ENCODE measurements around the gene SEPHS2.

SEPHS2 gene

DNA sequence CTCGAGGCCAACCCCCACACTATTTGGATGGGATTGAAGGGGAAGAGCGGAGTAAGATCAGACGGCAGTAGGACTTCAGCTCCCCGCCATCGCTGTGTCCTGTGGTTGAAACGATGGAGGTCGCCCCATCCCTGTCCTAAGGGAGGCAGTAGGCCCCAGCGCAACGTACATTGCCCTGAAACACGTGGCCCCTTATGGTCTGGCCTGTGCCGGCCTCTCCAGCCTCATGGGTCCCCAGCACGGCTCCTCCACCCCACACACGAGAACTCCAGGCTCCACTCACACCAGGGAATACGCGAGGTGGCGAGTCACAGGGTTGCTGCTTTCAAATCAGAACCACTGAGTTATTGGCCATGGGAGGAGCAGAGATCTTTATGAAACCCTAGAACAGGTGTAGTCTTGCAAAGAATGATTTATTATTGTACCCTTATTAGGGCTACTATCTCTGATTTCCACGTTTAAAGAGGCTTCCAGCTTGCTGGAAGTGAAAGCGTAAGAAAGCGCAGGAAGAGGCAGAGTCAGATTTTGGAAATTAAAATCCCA lies 15.2 kb downstream of the SEPHS2 start (continued):
- no peak for TF ChIP-seq AEBP2 (tag by site-specific recombination; IDR thresholded peaks at IDR 0.05; ENCODE audit: borderline replicate concordance)
- TF ChIP-seq ZNF292 (tag by site-specific recombination; IDR thresholded peaks at IDR 0.05; ENCODE audit: borderline replicate concordance, low read depth): no peak
- TF ChIP-seq ZNF626 (tag by site-specific recombination; IDR thresholded peaks at IDR 0.05): no peak
- TF ChIP-seq, protein P1, sequence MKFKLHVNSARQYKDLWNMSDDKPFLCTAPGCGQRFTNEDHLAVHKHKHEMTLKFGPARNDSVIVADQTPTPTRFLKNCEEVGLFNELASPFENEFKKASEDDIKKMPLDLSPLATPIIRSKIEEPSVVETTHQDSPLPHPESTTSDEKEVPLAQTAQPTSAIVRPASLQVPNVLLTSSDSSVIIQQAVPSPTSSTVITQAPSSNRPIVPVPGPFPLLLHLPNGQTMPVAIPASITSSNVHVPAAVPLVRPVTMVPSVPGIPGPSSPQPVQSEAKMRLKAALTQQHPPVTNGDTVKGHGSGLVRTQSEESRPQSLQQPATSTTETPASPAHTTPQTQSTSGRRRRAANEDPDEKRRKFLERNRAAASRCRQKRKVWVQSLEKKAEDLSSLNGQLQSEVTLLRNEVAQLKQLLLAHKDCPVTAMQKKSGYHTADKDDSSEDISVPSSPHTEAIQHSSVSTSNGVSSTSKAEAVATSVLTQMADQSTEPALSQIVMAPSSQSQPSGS (tag by site-specific recombination; IDR thresholded peaks at IDR 0.05; ENCODE audit: low read depth): no peak
- 0 out of 2 replicates have a peak, but pooled peaks have one; percentile 23 for TF ChIP-seq ZIC2 (tag by site-specific recombination; IDR thresholded peaks at IDR 0.05)
- peak; percentile 46; the same call in 1 of the 2 replicates for TF ChIP-seq KLF16 (tag by site-specific recombination; IDR thresholded peaks at IDR 0.05)
- TF ChIP-seq ZNF169 (tag by site-specific recombination; IDR thresholded peaks at IDR 0.05): no peak
- TF ChIP-seq ZNF792 (tag by site-specific recombination; IDR thresholded peaks at IDR 0.05): no peak
- TF ChIP-seq CTCF (tag by site-specific recombination; IDR thresholded peaks at IDR 0.05): peak; percentile 71
- TF ChIP-seq SALL2 (tag by site-specific recombination; IDR thresholded peaks at IDR 0.05; ENCODE audit: borderline replicate concordance): no peak
- TF ChIP-seq ZNF324 (tag by site-specific recombination; IDR thresholded peaks at IDR 0.05): peak; percentile 84
- no peak for TF ChIP-seq HOXC10 (CRISPR knock-in tag; IDR thresholded peaks at IDR 0.05)
- no peak for TF ChIP-seq ZFP37 (tag by site-specific recombination; IDR thresholded peaks at IDR 0.05)
- TF ChIP-seq ZNF274 (IDR thresholded peaks at IDR 0.05; ENCODE audit: low read length): no peak
- no peak for TF ChIP-seq ZNF274 (tag by site-specific recombination; IDR thresholded peaks at IDR 0.05; ENCODE audit: borderline replicate concordance)
- TF ChIP-seq REST (tag by site-specific recombination; IDR thresholded peaks at IDR 0.05): 0 out of 2 replicates have a peak, but pooled peaks have one; percentile 32
- TF ChIP-seq RBAK (tag by site-specific recombination; IDR thresholded peaks at IDR 0.05): no peak
- no peak for TF ChIP-seq ZNF16 (tag by site-specific recombination; IDR thresholded peaks at IDR 0.05; ENCODE audit: low read depth)
- TF ChIP-seq, protein P2, sequence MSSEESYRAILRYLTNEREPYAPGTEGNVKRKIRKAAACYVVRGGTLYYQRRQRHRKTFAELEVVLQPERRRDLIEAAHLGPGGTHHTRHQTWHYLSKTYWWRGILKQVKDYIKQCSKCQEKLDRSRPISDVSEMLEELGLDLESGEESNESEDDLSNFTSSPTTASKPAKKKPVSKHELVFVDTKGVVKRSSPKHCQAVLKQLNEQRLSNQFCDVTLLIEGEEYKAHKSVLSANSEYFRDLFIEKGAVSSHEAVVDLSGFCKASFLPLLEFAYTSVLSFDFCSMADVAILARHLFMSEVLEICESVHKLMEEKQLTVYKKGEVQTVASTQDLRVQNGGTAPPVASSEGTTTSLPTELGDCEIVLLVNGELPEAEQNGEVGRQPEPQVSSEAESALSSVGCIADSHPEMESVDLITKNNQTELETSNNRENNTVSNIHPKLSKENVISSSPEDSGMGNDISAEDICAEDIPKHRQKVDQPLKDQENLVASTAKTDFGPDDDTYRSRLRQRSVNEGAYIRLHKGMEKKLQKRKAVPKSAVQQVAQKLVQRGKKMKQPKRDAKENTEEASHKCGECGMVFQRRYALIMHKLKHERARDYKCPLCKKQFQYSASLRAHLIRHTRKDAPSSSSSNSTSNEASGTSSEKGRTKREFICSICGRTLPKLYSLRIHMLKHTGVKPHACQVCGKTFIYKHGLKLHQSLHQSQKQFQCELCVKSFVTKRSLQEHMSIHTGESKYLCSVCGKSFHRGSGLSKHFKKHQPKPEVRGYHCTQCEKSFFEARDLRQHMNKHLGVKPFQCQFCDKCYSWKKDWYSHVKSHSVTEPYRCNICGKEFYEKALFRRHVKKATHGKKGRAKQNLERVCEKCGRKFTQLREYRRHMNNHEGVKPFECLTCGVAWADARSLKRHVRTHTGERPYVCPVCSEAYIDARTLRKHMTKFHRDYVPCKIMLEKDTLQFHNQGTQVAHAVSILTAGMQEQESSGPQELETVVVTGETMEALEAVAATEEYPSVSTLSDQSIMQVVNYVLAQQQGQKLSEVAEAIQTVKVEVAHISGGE (tag by site-specific recombination; conservative IDR thresholded peaks at IDR 0.05; ENCODE audit: low read depth): no peak
- TF ChIP-seq ZNF214 (tag by site-specific recombination; IDR thresholded peaks at IDR 0.05; ENCODE audit: borderline replicate concordance): no peak
- TF ChIP-seq ZNF510 (tag by site-specific recombination; IDR thresholded peaks at IDR 0.05; ENCODE audit: insufficient replicate concordance): no peak
- no peak for TF ChIP-seq ZNF132 (tag by site-specific recombination; IDR thresholded peaks at IDR 0.05; ENCODE audit: borderline replicate concordance)
- 0 out of 2 replicates have a peak, but pooled peaks have one; percentile 65 for TF ChIP-seq ZSCAN5A (tag by site-specific recombination; IDR thresholded peaks at IDR 0.05)
- TF ChIP-seq ZNF266 (tag by site-specific recombination; IDR thresholded peaks at IDR 0.05; ENCODE audit: low read depth): no peak
- peak; percentile 74 for TF ChIP-seq YY1 (tag by site-specific recombination; IDR thresholded peaks at IDR 0.05)
- no peak for TF ChIP-seq KLF10 (tag by site-specific recombination; IDR thresholded peaks at IDR 0.05)
- TF ChIP-seq SP3 (tag by site-specific recombination; IDR thresholded peaks at IDR 0.05): no peak

Data from HEK293 (cell line).